ENCODE measurements around the gene ARHGAP22.

DNA sequence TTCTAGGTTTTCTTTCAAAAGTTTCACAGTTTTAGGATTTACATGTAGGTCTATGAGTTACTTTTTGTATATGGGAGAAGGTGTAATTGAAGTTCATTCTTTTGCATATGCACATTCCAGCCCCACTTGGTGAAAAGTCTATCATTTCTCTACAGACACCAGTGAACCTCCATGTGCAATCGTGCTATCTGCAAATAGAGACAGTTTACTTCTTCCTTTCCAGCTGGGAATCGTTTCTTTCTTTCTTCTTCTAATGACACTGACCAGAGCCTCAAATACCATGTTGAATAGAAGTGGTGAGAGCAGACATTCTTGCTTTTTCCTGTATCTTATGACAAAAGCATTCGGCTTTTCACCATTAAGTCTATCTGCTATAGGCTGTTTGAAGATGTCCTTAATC, 122.7 kb downstream of the ARHGAP22 start:
- TF ChIP-seq, protein P1, sequence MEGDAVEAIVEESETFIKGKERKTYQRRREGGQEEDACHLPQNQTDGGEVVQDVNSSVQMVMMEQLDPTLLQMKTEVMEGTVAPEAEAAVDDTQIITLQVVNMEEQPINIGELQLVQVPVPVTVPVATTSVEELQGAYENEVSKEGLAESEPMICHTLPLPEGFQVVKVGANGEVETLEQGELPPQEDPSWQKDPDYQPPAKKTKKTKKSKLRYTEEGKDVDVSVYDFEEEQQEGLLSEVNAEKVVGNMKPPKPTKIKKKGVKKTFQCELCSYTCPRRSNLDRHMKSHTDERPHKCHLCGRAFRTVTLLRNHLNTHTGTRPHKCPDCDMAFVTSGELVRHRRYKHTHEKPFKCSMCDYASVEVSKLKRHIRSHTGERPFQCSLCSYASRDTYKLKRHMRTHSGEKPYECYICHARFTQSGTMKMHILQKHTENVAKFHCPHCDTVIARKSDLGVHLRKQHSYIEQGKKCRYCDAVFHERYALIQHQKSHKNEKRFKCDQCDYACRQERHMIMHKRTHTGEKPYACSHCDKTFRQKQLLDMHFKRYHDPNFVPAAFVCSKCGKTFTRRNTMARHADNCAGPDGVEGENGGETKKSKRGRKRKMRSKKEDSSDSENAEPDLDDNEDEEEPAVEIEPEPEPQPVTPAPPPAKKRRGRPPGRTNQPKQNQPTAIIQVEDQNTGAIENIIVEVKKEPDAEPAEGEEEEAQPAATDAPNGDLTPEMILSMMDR (IDR thresholded peaks at IDR 0.05) = no peak
- no peak for TF ChIP-seq POLR2A (IDR thresholded peaks at IDR 0.05; ENCODE audit: low read depth)
- no peak for TF ChIP-seq EP300 (IDR thresholded peaks at IDR 0.05)
- no peak for TF ChIP-seq POLR2AphosphoS5 (IDR thresholded peaks at IDR 0.05)
